GM13977 (cell line): ENCODE measurements around the gene CST2.
"Not testable (repeated sequence)": the region's sequence is repeated elsewhere in the genome, so short reads cannot be mapped to it uniquely, and the experiment has no call there.

Experiments
- DNase-seq: peaks from one replicate; pipeline ENCODE4 v3.0.0; 2012; ENCODE audit warnings: low spot score
- CTCF ChIP-seq: IDR thresholded peaks from 2 replicates; pipeline ENCODE4 v1.5.1; 2012; ENCODE audit warnings: mild to moderate bottlenecking, control low read depth; ENCODE audit not compliant: insufficient read depth; ENCODE audit errors: extremely low read depth, missing control alignments
- in situ Hi-C: fragments of 300-500 bp; cut with MboI; formaldehyde crosslinking; loops from one replicate; pipeline ENCODE4 v1.12.0; 2022; ENCODE audit warnings: low sequenced_read_pairs, low pct_unique_long_range_greater_than_20kb, mixed read lengths, inconsistent platforms; ENCODE audit not compliant: unreplicated experiment

Gene CST2

GRCh38 chr20:23841693-23842092 is 15.2 kb upstream of the CST2 start:
- DNase-seq, result no peak
- in situ Hi-C loops, result no loop called here
- TF ChIP-seq CTCF, result no peak

GRCh38 chr20:23835716-23836115 is 9.2 kb upstream of the CST2 start:
- TF ChIP-seq CTCF, result no peak
- in situ Hi-C loops, result no loop called here
- DNase-seq, result no peak

GRCh38 chr20:23832775-23833513 is 6.4 kb upstream of the CST2 start:
- in situ Hi-C loops, result no loop called here
- no peak for TF ChIP-seq CTCF
- no peak for DNase-seq

DNA sequence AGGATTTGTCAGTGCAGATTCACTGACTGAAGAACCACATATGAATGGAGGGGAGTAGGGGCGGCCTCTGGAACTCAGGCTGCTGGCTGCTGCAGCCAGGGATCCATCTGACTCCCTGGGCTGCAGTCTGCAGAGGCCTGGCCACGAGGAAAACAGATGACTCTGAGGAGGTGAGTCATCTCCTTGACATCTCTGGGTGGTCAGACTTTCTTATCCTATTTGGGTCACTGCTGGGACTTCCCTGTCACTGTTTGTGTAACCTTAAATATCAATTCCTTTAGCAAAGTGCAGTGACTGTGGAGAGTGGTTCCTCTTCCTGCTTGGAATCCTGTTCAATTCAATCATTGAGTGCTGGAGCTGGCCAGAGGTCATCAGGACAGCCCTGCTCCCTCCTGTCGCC is 5.4 kb upstream of the CST2 start:
- DNase-seq, in situ Hi-C loops: not testable (repeated sequence)

DNA sequence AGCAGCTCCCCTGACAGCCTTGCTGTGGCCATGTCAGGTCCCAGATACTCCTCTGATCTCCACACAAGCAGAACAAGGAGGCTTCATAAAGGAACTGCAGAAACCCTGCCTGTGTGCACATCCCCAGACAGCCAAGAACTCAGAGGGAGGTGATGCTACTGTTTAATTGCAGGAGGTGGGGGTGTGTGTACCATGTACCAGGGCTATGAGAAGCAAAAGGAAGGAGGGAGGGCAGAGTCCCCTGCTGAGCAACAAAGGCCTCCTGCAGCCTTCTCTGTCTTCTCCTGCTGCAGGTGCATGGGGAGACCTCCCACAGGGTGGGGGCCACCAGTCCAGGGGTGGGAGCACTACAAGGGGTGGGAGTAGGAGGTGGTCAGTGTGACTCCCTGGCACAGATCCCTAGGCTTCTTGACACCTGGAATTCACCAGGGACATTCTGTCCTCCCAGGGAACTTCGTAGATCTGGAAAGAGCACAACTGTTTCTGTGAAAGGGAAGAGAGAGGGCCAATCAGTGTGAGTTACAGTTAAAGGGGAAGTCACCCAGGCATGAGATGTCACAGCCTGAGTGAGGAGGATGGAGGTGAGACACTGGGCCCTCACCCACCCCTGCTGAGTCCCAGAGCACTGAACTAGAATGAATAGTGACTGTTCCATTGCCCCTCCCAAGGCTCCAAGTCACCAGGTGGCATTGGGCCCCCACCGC is 2.8 kb downstream of the CST2 start:
- in situ Hi-C loops, result loop anchor here (25.0 kb wide), 1 partner anchor 111 kb away; no protein-coding TSS in a partner anchor
- TF ChIP-seq CTCF, result no peak
- DNase-seq, result no peak

GRCh38 chr20:23823111-23823510 is 3.4 kb downstream of the CST2 start:
- TF ChIP-seq CTCF, result no peak
- in situ Hi-C loops, result loop anchor here (25.0 kb wide), 1 partner anchor 111 kb away; no protein-coding TSS in a partner anchor
- no peak for DNase-seq

DNA sequence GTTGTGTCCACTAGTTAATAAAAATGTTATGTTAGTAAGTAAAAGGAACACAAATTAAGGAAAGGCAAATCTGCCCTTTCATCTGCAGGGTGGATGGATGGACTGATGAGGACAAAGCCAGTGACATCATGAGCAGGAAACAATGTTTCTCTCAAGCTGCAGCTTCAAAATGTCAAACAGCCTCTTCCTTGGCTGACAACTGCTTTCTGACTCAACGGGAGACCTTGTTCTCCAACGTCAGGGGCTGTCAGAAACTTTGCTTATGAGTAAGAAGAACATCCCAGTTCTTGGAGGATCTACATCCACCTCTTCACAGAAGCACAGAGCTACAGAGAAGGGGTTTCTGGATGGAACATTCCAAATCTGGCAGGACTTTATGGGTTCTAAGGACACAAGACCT is 6.0 kb downstream of the CST2 start:
- no peak for TF ChIP-seq CTCF
- no peak for DNase-seq

DNA sequence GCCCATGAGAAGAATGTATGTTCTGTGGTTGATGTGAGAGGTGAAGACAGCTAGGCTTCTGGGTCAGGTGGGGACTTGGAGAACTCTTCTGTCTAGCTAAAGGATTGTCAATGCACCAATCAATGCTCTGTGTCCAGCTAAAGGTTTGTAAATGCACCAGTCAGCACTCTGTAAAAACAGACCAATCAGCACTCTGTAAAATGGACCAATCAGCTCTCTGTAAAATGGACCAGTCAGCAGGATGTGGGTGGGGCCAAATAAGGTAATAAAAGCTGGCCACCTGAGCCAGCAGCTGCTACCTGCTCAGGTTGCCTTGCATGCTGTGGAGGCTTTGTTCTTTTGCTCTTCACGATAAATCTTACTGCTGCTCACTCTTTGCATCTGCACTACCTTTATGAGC is 15.0 kb downstream of the CST2 start:
- not testable (repeated sequence) for DNase-seq
- in situ Hi-C loops, result loop anchor here (25.0 kb wide), 1 partner anchor 99 kb away; no protein-coding TSS in a partner anchor

More for the DNA sequence above, 6.0 kb downstream of the CST2 start:
- in situ Hi-C loops, result loop anchor here (25.0 kb wide), 1 partner anchor 108 kb away; no protein-coding TSS in a partner anchor

DNA sequence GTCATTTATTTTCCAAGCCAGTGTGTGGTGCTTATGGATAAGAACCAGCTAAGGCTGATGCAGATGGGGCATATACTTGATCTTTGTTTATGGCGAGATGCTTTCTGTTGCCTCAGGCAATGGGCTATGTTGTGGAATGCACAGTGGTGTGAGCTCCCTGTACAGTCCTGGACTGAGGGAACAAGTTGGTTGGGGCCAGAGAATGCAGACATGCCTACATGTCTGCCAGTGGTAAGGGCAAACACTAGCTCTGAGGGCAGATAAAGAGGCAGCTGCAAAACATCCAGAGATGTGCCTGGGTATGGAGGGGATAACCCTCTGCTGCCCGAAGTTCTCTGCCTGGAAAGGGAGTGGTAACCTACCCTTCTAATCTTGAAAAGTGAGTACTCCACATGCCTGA is 16.2 kb downstream of the CST2 start:
- in situ Hi-C loops, result loop anchor here (25.0 kb wide), 1 partner anchor 98 kb away; no protein-coding TSS in a partner anchor
- not testable (repeated sequence) for DNase-seq
